Fibroblast of skin of left quadriceps (primary cell): ENCODE measurements around the gene EPAS1.
A peak's percentile ranks its signal among the peaks of the same experiment; 100 is the strongest.

ENCODE experiments used
- DNase-seq, 2 experiments: peaks; one replicate each; pipeline ENCODE4 v3.0.0-alpha.2; 2013; ENCODE audit warnings: low read depth in 2 of 2

EPAS1 gene

DNA sequence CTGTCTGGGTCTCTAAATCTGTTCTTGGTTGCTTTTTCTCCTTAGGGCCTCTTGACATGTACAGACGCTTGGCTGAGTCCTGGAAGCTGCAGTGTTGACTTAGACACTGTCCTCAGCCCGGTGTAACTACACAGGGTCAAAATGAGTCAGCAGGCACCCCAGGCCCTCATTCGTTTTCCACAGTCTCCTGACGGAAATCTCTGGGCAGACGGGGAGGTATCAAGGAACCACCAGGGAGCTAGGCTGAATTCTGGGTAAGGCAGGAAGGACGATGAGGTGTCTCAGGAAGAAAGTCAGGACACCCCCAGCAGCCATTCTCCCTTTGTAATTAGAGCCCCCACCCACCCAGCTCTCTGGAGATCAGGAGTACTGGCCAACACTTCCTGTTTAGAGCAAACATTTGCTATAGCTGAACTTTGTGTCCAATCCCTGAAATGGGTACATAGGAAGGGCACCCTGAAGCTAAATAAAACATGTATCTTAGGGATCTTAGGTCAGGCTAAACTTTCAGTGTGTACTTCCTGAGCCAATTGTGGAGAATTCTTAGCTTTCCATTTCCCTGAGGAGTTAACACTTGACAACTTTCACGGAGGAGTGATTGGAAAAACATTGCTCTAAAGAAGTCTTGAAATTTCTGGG lies 23.9 kb upstream of the EPAS1 start:
- no peak for DNase-seq

DNA sequence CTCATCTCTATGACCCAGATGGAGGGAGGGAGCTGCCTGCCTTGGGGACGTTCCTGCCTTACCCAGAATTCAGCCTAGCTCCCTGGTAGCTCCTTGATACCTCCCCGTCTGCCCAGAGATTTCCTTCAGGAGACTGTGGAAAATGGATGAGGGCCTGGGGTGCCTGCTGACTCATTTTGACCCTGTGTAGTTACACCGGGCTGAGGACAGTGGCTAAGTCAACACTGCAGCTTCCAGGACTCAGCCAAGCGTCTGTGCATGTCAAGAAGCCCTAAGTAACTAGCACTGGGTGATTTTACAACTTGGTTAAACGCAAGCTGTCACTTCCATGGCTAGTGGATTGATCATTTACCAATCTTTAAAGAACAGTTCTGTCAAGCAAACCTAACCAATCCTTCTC lies 23.3 kb upstream of the EPAS1 start:
- no peak for DNase-seq

DNA sequence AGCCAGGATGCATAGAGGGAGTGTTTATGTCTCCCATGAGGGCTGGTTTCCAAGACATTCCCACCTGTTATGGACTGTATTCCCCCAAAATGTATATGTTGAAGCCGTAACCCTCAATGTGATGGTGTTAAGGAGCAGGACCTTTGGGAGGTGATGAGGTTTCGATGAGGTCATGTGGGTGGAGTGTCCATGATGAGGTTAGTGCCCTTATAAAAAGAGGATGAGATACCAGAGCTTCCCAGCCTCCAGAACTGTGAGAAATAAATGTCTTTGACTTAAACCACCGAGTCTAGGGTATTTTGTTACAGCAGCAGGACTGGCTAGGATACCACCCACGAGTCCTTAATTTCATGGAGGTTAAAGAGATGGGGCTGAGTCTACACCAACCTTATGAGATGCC lies 22.6 kb upstream of the EPAS1 start:
- DNase-seq, result no peak

DNA sequence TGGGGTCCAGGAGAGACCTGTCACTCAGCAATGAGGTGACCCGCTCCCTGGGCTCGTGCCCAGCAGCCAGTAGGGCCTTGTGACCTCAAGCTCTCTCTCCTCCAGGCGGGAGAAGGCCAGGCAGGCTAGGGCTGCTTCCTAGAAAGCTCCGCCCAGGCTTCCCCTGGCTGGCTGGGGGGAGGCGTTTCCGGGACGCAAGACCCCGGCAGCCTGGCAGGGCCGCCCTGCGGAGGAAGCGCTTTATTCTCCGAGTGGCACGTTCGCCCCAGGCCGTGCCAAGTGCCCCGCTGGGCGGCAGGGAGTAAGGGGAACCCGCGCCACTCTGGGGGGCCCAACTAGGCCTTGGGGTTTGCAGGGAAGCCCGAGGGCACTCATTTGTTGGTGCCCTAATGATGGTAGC lies 21.2 kb upstream of the EPAS1 start:
- no peak for DNase-seq

DNA sequence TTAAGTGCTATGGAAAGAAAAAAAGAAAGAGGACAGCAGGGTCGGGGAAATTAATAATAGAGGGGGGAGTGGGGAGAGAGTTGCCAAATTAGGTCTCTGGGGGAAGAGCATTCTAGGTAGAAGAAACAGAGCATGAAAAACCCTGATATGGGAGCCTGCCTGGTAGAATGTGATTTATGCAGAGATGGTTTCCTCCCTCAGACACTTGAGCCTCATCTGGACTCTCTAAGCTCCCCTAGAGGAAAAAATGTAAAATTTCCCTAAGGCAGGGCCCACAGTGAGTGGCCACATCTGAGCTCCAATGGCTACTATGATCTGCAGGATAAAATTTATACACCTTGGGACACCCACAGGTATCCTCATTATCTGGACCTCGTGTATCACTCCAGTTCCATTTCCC lies 20.6 kb upstream of the EPAS1 start:
- no peak for DNase-seq

DNA sequence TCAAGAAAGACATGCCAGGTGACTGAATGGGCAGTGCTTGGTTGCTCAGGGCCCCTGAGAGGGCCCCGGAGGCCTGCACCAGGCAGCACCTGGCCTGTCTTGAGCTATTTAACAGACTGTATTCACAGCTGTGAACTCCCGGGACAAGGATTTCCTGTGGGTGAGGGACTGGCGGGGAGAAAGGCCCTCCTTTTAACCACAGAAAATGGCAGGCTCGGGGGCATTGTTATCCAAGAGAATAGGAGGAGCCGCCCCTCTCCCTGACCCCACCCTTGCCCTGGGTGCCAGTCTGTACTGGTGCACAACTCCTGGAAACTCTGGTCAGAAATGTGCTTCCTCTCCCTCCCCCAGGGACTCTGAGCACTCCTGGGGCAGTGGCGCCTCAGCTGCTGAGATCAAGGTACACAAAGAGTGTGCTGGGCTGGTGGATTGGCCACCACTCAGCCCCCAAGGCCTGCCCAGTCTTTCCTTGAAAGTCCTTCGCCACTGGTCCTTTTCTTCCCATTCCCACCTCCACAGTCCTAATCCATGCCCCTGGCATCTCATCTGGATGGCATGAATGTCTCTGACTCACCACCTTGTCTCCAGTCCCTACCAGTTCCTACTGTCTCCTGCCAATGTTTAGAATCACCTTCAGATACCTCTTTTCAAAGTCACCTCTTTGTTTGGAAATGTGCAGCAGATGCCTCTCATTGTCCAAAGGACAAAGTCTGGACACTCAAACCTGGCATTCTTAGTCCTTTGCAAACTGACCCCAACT lies 19.6 kb upstream of the EPAS1 start:
- DNase-seq, result no peak

DNA sequence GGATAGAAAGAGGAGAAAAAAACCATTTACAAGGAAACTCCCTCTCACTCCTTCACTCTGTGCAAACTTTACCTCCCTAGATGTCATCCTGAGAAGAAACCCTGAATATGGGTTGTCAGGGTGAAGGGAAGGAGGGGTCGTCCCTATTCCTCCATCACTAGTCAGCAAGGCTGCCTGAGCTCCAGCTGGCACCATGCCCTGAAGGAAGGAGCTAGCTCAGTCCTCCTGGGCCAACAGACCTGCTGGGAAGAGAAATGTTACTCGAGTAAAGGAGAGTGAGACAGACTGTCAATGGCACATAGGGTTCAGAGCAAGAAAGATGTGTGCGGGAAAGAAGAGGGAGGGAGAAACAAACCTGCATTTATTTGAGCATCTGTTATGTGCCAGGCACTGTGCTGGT lies 18.3 kb upstream of the EPAS1 start:
- no peak for DNase-seq

DNA sequence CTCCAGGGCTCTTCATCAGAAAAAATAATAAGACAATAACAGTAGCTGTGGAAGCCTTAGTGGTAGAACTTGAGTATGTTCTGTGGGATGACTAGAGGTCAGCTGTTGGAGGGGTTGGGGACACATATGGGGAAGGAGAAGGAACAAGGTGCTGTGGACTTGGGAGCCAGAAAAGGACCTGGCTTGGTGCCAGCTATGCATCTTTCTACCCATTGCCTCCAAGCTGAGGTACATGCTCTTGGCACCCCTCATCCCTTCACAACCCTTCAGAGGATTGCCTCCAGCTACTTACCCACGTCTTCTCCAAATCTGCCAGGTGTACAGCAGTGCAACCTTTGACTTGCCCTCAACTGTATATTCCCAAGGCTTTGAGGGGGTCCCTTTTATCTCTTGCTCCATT lies 15.3 kb upstream of the EPAS1 start:
- no peak for DNase-seq

DNA sequence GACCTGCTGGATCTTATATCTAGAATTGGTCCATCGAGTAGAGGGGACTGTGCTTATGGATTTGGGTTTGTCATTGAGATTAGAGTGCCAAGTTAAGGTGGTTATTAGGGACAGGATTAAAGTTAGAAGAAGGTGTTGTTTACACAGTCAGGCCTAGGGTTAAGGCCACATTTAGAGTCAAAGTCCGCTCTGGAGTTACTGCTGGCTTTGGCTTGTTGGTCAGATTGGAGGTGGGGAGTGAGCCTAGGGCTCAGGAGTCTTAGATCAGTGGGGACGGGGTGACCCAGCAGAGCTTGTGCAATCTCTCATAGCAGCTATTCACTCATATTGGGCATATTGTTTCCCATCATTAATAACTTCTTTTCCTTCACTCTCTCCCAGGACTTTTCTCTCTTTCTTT lies 13.5 kb upstream of the EPAS1 start:
- no peak for DNase-seq

DNA sequence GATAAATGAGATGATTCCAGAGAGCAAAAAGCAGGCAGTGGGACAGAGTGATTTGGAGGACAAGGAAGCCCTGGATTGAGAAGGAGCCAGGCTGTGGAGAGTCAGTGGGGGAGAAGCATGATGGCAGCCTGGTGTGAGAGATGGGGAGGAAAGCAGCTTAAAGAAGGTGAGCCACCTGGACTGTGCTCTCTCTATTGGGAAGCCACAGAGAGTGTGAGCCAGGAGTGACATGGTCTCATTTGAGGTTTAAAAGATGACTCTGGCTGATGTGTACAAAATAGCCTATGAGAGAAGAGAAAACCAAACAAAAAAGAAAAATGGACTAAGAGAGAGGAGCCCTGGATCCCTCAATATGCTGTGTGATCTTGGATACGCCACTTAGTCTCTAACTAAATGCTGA lies 12.9 kb upstream of the EPAS1 start:
- DNase-seq, result no peak

DNA sequence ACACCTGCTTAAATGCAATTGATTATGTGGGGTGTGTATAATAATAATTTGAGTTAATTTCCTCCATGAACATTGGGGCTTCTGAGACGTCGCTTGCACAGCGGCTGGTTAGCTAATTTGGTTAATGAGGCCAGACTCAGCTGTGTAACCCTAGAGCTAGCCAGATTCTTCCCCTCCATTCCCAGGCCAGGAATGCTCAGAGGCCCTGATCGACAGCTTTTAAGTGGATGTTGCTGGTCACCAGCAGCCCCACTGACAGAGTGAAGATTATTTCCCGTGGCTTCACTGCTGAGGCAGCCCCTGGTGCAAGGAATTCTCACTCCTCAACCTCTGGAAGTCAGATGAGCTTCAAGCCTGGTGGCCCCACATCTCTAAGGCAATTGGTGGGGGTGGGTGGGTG lies 12.4 kb upstream of the EPAS1 start:
- DNase-seq, result no peak

DNA sequence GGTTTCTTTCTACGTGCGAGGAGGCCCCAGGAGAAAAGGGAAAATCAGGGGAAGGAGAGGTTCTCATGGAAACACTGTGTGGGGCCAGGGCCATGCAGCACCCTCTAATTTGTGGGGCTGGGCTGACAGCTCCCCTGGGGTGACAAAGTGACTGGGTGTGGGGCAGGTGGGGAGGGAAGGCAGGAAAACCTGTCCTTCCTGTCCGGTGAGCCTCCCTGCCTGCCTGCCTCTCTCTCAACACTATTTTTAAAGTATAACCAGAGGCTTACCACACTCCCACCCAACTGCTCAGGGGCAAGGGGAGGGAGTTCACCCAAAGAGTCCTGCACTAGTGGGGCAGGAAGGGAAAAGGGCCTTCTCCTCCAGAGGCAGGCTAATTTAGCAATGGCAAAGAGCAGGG lies 10.5 kb upstream of the EPAS1 start:
- no peak for DNase-seq

DNA sequence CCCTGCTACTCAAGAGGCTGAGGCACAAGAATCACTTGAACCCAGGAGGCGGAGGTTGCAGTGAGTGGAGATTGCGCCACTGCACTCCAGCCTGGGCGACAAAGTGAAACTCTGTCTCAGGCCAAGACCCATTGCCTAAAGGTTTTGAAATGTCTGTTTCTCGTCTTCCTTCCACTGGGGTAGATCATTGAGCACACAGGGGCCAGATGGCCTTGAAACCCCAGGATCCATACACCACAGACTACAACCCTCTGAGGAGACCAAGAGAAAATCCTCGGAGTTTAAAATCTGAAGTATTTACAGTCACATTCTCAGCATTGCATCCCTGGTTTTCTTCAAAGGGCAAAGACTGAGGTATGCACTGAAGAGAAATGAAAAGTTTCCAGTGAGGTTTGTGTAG lies 7.1 kb upstream of the EPAS1 start:
- DNase-seq, result no peak

DNA sequence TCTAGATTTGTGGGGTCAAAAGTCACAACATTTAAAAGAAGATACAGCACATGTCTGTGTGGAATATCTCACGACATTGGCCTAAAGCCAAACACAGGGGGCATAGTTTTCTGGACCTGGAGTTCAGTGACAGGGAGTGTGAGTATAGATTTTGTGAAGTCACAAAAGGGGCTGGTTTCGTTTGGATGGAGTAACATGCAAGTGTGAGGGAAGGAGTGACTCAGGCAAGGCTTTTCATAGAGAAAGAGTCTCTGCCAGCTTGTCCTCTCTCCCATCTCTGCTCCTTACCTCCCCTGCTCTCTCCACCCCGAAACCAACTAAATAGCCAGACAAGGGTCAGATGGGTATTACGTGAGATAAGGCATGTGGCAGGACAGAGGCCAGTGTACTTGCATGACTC lies 3.7 kb upstream of the EPAS1 start:
- DNase-seq, result no peak

DNA sequence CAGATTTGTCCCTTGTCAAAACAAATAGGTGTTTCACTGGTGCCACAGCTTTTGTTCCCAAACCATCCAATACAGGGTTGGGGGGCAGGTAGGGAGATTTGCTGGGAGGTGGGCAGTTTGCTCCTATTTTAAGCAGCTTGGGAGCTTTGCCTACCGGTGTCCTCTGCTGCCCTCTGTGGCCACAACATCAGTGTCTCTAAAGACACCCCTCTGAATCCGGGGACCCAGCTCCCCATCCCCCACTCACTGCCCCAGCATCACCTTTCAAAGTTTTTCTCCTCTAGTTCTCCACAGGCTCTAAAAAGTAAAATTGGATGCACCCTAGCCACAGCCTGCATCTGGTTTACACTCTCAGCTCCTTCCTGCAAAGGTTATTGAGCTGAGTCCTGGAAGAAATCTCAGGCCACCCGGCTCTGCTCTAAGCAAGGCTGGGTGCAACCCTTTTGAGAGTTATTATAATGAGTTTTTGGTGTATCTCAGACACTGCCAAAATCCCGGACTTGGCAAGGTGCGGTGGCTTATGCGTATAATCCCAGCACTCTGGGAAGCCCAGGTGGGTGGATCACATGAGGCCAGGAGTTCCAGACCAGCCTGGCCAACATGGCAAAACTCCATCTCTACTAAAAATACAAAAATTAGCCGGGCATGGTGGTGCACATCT lies 2.9 kb upstream of the EPAS1 start:
- DNase-seq, result no peak

DNA sequence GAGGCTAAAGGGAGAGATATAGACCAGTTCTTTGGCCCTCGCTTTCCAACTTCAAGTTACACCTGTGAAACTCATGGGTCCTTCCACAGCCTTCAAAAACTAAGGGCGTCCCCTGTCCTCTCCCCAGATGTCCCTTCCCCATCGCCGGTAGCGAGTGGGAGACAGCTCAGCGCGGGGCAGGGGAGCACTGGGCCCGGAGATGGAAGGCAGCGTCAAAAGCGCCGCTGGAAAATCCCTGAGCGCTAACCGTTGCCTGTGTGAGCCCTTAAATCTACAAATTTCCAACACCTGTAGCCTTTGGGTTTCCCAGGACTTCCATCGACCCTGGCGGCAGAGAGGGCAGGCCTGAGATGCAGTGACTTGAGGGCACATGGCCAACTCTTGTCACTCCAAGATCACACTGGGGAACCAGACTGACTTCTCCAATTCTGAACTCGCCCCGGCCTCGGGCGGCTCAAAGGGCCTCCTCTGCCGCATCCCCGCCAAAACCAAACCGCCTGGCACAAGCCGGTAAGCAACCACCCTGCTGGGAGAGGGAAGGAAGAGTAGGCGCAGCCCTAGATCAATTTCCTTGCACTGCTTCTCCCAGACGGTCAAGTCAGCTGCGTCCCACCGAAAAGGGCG lies 879 bp upstream of the EPAS1 start:
- DNase-seq, result no peak

DNA sequence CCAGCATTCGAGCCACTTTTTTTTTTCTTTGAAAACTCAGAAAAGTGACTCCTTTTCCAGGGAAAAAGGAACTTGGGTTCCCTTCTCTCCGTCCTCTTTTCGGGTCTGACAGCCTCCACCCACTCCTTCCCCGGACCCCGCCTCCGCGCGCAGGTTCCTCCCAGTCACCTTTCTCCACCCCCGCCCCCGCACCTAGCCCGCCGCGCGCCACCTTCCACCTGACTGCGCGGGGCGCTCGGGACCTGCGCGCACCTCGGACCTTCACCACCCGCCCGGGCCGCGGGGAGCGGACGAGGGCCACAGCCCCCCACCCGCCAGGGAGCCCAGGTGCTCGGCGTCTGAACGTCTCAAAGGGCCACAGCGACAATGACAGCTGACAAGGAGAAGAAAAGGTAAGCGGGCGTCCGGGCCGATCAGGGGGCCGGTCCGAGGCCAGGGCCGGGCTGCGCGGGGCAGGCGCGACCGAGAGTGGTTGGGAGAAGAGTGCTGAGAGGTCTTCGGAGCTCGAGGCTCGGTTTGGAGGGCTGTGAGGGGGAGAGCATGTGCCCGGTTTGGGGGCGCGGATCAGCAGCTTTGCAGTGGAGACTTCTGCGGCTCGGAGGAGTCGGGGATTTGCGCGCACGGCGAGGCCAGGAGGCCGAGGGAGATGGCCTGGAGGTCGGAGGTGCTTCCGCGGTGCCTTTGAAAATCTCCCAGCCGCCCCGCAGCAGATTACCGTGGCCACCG lies 502 bp downstream of the EPAS1 start:
- no peak for DNase-seq

DNA sequence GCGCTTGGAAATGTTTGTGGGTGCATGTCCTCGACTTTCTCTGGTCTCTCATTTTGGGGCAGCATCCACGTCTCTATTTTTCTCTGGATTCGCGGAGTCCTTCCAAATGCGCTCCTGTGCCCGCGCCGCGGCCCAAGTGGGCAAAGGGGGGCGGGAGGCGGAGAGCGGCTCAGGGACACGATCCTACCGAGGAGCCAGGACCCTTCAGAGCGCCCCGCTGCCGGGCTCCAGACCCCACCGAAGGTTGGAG lies 990 bp downstream of the EPAS1 start:
- DNase-seq, result no peak

DNA sequence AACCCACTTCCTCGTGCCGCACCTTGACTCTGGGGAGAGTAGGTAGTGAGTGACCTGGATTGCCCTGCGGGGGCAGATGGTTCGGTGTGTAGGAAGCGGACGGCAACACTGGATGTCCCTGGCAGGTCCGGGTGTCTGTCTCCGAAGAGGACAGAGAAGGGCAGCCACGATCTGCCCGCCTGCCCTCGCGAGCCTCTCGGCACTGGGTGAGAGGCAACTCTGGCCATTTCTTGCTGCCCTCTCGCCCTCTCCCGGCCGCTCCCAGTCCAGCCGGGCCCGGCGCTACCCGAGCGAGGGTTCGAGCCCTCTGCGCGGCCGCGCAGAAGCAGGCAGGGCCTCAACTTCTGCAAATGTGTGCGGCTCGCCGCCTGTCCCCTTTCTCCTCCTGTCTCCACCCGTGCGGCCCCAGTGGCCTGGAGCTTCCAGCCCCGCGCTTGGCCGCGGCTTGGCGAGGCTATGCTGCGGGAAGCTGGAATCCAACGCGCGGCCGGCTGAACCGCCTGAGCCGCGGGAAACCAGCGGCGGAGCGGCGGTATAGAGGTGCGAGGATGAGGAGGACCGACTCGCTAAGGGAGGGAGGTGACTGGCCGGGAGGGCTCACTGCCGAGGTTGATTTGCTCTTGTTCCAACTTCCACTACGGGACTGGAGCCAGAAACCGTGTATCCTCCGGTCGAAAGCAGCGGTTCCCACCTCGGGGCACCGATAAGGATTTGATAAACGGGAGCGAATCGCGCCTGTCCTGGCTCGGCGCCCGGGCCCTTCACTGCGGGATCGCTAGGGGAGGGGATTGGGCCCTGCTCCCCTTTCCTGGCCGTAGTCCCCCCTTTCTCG lies 1.5 kb downstream of the EPAS1 start:
- DNase-seq, result no peak

DNA sequence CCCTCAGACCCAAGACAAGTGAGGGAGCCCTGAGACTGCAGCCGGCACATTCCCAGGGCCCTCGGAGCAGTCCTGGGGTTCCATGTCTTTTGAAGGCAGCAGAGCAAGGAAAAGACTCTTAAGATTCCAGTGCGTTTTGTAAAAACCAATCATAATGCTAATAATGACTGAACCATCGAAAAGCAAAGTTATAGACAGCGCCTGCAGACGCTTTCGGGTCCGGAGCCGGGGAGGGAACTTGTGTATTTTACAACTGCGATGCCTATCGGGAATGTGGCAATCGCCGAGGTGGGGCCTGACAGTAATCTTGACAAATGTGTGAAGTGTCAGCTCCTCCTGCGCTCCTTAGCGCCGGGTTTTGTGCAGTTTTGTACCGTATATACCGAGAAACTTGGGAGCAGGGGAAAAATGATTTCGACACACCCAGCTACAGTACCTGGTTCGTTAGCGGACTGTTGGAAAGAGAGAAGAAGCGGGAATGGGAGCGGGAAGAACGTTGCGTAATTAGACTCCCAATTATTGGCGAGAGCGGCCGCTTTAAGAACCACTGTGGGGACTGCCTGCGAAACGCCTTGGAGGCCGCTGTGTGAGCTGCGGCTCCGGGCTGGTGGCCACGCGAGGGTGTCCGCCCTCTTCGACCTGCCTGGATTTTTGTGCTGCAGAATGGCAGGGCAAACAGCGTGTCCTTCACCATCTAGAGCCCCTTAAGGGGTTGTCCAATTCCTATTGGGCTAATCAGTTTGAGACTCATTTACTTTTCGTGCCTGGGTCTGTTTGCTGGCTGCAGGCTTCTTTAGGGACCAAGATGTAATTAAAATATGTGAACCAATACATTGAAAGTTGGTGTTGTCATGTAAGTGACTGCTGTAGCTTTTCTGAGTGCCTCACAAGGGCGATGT lies 2.4 kb downstream of the EPAS1 start:
- peak in 1 of 2 experiments; percentile 34 for DNase-seq
